Prostate gland (tissue), 2 donors: ENCODE data around the gene ERG28. TPM values are rescaled to one million over a fixed set of nuclear protein-coding genes. Genes with fewer than 3 reads are reported as not detected.

Source experiments
- DNase-seq: peaks from one replicate; pipeline ENCODE4 v3.0.0-alpha.2; 2019; ENCODE audit warnings: low spot score
- H3K27ac ChIP-seq, 2 donors: fragments of 200-600 bp; sonication (generic); 2 replicates each; pipeline ENCODE4 v1.5.1; 2017 to 2019
- H3K27me3 ChIP-seq: fragments of 200-600 bp; sonication (generic); replicated peaks from 2 replicates; pipeline ENCODE4 v1.5.1; 2019; ENCODE audit not compliant: insufficient read depth
- H3K36me3 ChIP-seq, 2 donors: fragments of 200-600 bp; sonication (generic); 1 replicate in 1 of 2; 2 replicates in 1 of 2; pipeline versions ENCODE4 v1.5.1 to v1.8.1; 2017 to 2019
- H3K4me1 ChIP-seq: fragments of 200-600 bp; sonication (generic); replicated peaks from 2 replicates; pipeline ENCODE4 v1.5.1; 2019
- H3K4me3 ChIP-seq, 2 donors: fragments of 200-600 bp; sonication (generic); 2 replicates each; pipeline ENCODE4 v1.5.1; 2017 to 2019
- H3K9me3 ChIP-seq: fragments of 200-600 bp; sonication (generic); 2 replicates; pipeline ENCODE4 v1.5.1; 2017
- POLR2A ChIP-seq: fragments of 450-650 bp; IDR thresholded peaks from one replicate; pipeline ENCODE4 v1.6.1; 2016; ENCODE audit warnings: antibody characterized with exemption, mild to moderate bottlenecking
- POLR2AphosphoS5 ChIP-seq: sonication (generic); formaldehyde crosslinking; IDR thresholded peaks from one replicate; pipeline ENCODE4 v1.6.1; 2017; ENCODE audit warnings: antibody characterized with exemption
- WGBS: methylation state at CpG from one replicate; pipeline ENCODE4 v1.1.5; 2018; 5-methylcytosine and 5-hydroxymethylcytosine counted together
- intact Hi-C: fragments of 100-400 bp; cut with DNase I; formaldehyde crosslinking; loops from one replicate; pipeline ENCODE4 v1.14.2; 2022
- total RNA-seq, 2 donors: library from RNA; depleted of rRNA; stranded (reverse); fragments of >200 nt; gene quantifications; one replicate each; pipeline ENCODE4 v1.1.0, GENCODE V29; 2016
- TF ChIP-seq, protein P1 (sequence below), 4 experiments: fragments of 200-600 bp in 2 of 4; fragments of 450-650 bp in 2 of 4; sonication (generic) in 2 of 4; IDR thresholded peaks; 1 replicate in 3 of 4; 2 replicates in 1 of 4; pipeline ENCODE4 v1.5.1; 2016 to 2019; ENCODE audit warnings: antibody characterized with exemption in 4 of 4, mild to moderate bottlenecking in 2 of 4, moderate library complexity in 2 of 4

ERG28 gene
- total RNA-seq, 2 donors from 2014 or later: 16.7 to 54.6 TPM

DNA sequence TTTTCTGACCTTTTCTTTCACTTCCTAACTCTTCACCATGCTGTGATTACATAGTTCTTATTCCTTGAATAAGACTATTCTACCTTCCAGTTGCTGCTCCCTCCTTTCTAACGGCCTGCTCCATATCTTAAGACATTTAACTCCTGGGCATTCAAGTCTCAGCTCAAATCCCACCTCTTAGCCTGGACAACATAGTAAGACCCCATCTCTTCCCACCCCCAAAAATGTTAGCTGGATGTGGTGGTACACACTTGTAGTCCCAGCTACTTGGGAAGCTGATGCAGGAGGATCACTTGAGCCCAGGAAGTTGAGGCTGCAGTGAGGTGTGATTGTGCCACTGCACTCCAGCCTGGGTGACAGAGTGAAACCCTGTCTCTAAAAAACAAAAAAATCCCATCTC, 10.9 kb downstream of the ERG28 start:
- H3K36me3 ChIP-seq: no peaks in the 10 kb centered on the region
- intact Hi-C loops: no loop called here
- TF ChIP-seq POLR2A: no peak
- TF ChIP-seq POLR2AphosphoS5: no peak
- TF ChIP-seq, protein P1, sequence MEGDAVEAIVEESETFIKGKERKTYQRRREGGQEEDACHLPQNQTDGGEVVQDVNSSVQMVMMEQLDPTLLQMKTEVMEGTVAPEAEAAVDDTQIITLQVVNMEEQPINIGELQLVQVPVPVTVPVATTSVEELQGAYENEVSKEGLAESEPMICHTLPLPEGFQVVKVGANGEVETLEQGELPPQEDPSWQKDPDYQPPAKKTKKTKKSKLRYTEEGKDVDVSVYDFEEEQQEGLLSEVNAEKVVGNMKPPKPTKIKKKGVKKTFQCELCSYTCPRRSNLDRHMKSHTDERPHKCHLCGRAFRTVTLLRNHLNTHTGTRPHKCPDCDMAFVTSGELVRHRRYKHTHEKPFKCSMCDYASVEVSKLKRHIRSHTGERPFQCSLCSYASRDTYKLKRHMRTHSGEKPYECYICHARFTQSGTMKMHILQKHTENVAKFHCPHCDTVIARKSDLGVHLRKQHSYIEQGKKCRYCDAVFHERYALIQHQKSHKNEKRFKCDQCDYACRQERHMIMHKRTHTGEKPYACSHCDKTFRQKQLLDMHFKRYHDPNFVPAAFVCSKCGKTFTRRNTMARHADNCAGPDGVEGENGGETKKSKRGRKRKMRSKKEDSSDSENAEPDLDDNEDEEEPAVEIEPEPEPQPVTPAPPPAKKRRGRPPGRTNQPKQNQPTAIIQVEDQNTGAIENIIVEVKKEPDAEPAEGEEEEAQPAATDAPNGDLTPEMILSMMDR (IDR thresholded peaks at IDR 0.05): no peak
- peak overlapping the region in 1 of 2 donors; percentile 29 for H3K27ac ChIP-seq
- no peak overlapping the region for H3K4me3 ChIP-seq
- no peaks in the 10 kb centered on the region for H3K9me3 ChIP-seq
- no peaks in the 10 kb centered on the region for H3K27me3 ChIP-seq
- WGBS: 95% methylated on average over 1 of the region's 1 CpG
- peaks cover 7% of the 10 kb centered on the region for H3K4me1 ChIP-seq
- DNase-seq: no peak

DNA sequence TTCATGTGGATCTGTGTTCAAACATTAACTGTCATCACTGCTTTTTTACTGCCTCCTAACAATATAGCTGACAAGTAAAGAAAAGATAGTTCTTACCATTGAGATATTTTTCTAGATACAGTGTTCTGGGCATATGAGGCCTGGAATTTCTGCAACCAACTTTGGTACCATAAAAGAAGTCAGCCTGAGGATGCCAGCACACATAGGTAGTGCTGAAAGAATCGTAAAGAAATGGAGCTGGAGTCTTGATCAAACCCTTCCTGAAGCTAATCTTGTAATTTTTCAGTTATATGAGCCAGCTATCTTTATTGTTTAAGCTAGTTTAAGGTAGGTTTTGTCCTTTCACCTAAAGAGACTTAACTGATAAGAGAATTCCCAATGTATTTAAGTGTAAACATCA, 11.3 kb downstream of the ERG28 start:
- Histone ChIP-seq H3K27ac (peak overlapping the region in 1 of 2 donors; percentile 29), H3K36me3 (no peaks in the 10 kb centered on the region), H3K9me3 (no peaks in the 10 kb centered on the region), H3K4me3 (no peak overlapping the region), H3K27me3 (no peaks in the 10 kb centered on the region), H3K4me1 (peaks cover 7% of the 10 kb centered on the region)
- 96% methylated on average over 1 of the region's 1 CpG for WGBS
- intact Hi-C loops: no loop called here
- TF ChIP-seq, protein P1 (IDR thresholded peaks at IDR 0.05): no peak
- no peak for TF ChIP-seq POLR2AphosphoS5
- TF ChIP-seq POLR2A: no peak
- no peak for DNase-seq

DNA sequence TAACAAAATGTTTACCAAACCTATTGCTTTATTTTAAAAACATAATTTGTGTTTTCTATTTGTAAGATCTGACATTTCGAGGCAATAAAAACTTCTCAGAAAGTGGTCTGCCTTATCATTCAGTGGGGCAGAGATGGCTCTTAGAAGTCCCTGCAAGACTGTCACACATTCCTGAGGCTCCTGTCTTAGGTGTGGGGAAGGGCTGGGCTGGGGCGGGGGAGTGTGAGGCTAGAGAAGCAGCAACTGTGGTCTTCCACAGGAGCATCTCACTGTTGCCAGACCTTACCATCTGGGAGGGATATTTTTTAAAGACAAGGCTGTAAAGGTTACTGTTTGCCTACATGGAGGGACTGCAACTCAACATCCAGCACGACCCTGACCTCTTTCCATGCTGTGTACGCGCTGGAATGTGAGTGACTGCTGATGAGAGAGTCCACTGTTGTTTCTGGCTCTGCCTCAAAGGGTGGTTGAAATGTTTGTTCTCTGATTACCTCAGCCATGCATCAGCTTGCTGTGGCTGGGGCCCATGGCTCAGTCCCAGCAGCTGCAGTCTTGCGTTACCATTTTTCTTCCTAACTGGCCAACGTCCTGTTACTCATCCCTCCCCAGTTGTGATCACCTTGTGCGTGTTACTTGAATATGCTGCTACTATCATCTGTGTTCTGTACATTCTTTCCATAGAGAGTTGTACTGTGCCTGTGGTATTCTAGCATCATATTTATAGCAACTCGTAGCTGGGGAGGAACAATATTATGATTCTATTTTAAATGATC, 12.4 kb downstream of the ERG28 start:
- 33% methylated on average over 9 of the region's 9 CpGs for WGBS
- peak; percentile 72 for DNase-seq
- peak overlapping the region; percentile 20 to 59 for H3K27ac ChIP-seq
- no peaks in the 10 kb centered on the region for H3K36me3 ChIP-seq
- peak; percentile 85 for TF ChIP-seq POLR2AphosphoS5
- no peak for TF ChIP-seq POLR2A
- no peaks in the 10 kb centered on the region for H3K9me3 ChIP-seq
- H3K27me3 ChIP-seq: no peaks in the 10 kb centered on the region
- peaks cover 7% of the 10 kb centered on the region for H3K4me1 ChIP-seq
- no peak overlapping the region for H3K4me3 ChIP-seq
- intact Hi-C loops: no loop called here

DNA sequence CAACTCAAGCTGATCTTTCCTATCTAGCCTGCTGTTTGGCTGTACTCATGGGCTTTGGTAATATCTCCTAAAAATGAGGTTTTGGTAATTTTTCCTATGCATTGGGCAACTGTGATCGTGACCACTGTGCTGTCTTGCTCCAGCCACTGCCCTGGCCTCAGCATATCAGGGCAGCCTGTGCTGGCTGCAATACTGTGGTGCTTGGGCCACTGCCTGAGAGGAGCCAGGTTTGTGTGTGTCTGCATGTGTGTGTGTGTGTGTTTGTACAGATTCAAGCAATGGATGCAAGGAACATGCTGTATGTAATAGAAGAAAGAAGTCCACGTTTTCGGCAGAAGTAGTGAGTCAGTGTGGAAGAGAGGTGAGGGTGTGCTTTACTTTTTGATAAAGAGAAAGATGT, 13.0 kb downstream of the ERG28 start:
- 59% methylated on average over 3 of the region's 3 CpGs for WGBS
- no peak overlapping the region for H3K4me3 ChIP-seq
- H3K27me3 ChIP-seq: no peaks in the 10 kb centered on the region
- TF ChIP-seq POLR2AphosphoS5: no peak
- TF ChIP-seq, protein P1 (IDR thresholded peaks at IDR 0.05): no peak
- TF ChIP-seq POLR2A: no peak
- peaks cover 7% of the 10 kb centered on the region for H3K4me1 ChIP-seq
- H3K36me3 ChIP-seq: no peaks in the 10 kb centered on the region
- H3K9me3 ChIP-seq: no peaks in the 10 kb centered on the region
- H3K27ac ChIP-seq: peak overlapping the region; percentile 20 to 59
- intact Hi-C loops: no loop called here
- no peak for DNase-seq

DNA sequence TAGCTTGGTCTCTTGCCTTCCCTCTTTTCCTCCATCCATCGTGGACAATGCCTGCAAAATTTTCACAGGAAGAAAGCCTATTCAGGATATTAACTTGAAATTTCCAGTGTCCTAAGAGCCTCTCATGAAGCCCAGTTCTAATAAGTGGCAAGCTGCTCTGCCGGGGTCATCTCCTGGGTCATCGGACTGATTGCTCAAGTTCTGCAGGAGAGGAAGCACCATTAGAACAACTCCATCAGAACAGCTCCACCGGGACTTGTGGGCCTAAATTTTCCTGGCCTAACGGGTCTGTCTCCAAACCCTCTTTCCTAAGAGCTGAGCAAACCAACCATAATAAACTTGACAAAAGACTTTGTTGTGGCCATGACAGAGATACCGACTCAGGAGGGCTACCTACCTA, 13.9 kb downstream of the ERG28 start:
- Histone ChIP-seq H3K9me3 (no peaks in the 10 kb centered on the region), H3K27me3 (no peaks in the 10 kb centered on the region), H3K4me3 (no peak overlapping the region), H3K27ac (no peak overlapping the region), H3K4me1 (peaks cover 7% of the 10 kb centered on the region), H3K36me3 (no peaks in the 10 kb centered on the region)
- DNase-seq: no peak
- no peak for TF ChIP-seq POLR2A
- TF ChIP-seq, protein P1 (IDR thresholded peaks at IDR 0.05): no peak
- TF ChIP-seq POLR2AphosphoS5: no peak
- WGBS: 86% methylated on average over 6 of the region's 6 CpGs
- intact Hi-C loops: no loop called here
